Muscle of leg (tissue), 11 donors: ENCODE measurements around the gene NBAS. TPM values are rescaled to one million over a fixed set of nuclear protein-coding genes. Genes with fewer than 3 reads are reported as not detected.

ENCODE experiments used
- DNase-seq: peaks from one replicate; pipeline ENCODE4 v3.0.0; 2013
- H3K27ac ChIP-seq: one replicate; pipeline ENCODE4 v1.5.1; 2013; ENCODE audit warnings: mild to moderate bottlenecking, low read length, control low read depth
- H3K27me3 ChIP-seq: one replicate; pipeline ENCODE4 v1.6.1; 2013; ENCODE audit warnings: low read length; ENCODE audit not compliant: control insufficient read depth, insufficient read depth
- H3K36me3 ChIP-seq: one replicate; pipeline ENCODE4 v1.6.1; 2013; ENCODE audit warnings: low read length; ENCODE audit not compliant: control insufficient read depth, insufficient read depth
- H3K4me1 ChIP-seq: one replicate; pipeline ENCODE4 v1.6.1; 2013; ENCODE audit warnings: low read length; ENCODE audit not compliant: control insufficient read depth, insufficient read depth
- H3K4me3 ChIP-seq: one replicate; pipeline ENCODE4 v1.5.1; 2013; ENCODE audit warnings: low read length, control low read depth
- H3K9me3 ChIP-seq: replicated peaks from 2 replicates; pipeline ENCODE4 v1.6.1; 2013; ENCODE audit warnings: low read depth, low read length; ENCODE audit not compliant: control insufficient read depth
- WGBS: methylation state at CpG from one replicate; pipeline ENCODE4 v1.1.5; 2013; ENCODE audit warnings: missing lambda C conversion rate; ENCODE audit not compliant: insufficient coverage; 5-methylcytosine and 5-hydroxymethylcytosine counted together
- polyA plus RNA-seq, 8 donors: library from polyadenylated mRNA; unstranded; fragments of 120-200 nt; gene quantifications; one replicate each; pipeline versions ENCODE4 v1.2.1 to v1.2.3, GENCODE V29; 2013; ENCODE audit warnings: inconsistent platforms in 1 of 8, low replicate concordance in 1 of 8; ENCODE audit not compliant: insufficient read length in 8 of 8, insufficient read depth in 1 of 8
- total RNA-seq: library from RNA; stranded (reverse); fragments of 120-200 nt; gene quantifications from one replicate; pipeline ENCODE4 v1.2.4, GENCODE V29; 2013

Gene NBAS
- total and polyA plus RNA-seq, 9 donors, result 33.3 to 57.5 (median 36.1) TPM

- Histone ChIP-seq H3K4me3 (no peak overlapping the region), H3K27me3 (no peaks in the 10 kb centered on the region), H3K4me1 (no peaks in the 10 kb centered on the region), H3K36me3 (peaks cover 61% of the 10 kb centered on the region), H3K9me3 (no peaks in the 10 kb centered on the region), H3K27ac (no peak overlapping the region)
- WGBS, result no CpG with 5 or more reads among the region's 3 CpGs
- no peak for DNase-seq
Measured at GRCh38 chr2:15603044-15603765, 42.1 kb upstream of the NBAS start.

- H3K27me3 ChIP-seq, result no peaks in the 10 kb centered on the region
- WGBS, result no CpG with 5 or more reads among the region's 8 CpGs
Measured at GRCh38 chr2:15602393-15602792, 41.3 kb upstream of the NBAS start.

DNA sequence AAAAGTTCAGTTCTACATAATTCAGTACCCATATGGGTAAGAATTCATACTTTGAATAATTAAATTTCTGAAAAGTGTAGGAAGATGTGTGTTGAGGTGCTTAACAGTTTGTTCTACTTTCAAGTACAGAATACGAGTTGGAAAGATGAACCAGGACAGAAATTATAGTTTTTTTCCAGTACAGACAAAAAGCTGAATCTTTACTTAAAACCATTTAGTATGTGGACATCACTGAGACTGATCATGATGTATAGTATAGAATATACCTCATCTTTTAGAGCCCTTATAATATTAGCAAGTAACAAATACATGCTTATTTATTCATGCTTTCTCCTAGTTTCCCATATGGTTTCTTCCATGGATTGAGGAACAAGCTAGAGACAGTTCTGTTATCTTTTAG lies 40.5 kb upstream of the NBAS start:
- no peak overlapping the region for H3K27ac ChIP-seq
- WGBS, result no CpG with 5 or more reads among the region's 1 CpG
- H3K36me3 ChIP-seq, result peaks cover 51% of the 10 kb centered on the region
- no peaks in the 10 kb centered on the region for H3K4me1 ChIP-seq
- no peak overlapping the region for H3K4me3 ChIP-seq
- H3K9me3 ChIP-seq, result no peaks in the 10 kb centered on the region
- no peaks in the 10 kb centered on the region for H3K27me3 ChIP-seq
- no peak for DNase-seq

More at GRCh38 chr2:15602393-15602792, 41.3 kb upstream of the NBAS start:
- Histone ChIP-seq H3K27ac (no peak overlapping the region), H3K4me3 (no peak overlapping the region), H3K4me1 (no peaks in the 10 kb centered on the region), H3K36me3 (peaks cover 54% of the 10 kb centered on the region), H3K9me3 (no peaks in the 10 kb centered on the region)
- DNase-seq, result no peak

GRCh38 chr2:15599994-15600393 lies 38.9 kb upstream of the NBAS start:
- no peaks in the 10 kb centered on the region for H3K4me1 ChIP-seq
- no peak overlapping the region for H3K27ac ChIP-seq
- H3K4me3 ChIP-seq, result no peak overlapping the region
- no peaks in the 10 kb centered on the region for H3K27me3 ChIP-seq
- no peaks in the 10 kb centered on the region for H3K9me3 ChIP-seq
- DNase-seq, result no peak
- 100% methylated on average over 1 of the region's 1 CpG for WGBS
- H3K36me3 ChIP-seq, result peaks cover 51% of the 10 kb centered on the region

DNA sequence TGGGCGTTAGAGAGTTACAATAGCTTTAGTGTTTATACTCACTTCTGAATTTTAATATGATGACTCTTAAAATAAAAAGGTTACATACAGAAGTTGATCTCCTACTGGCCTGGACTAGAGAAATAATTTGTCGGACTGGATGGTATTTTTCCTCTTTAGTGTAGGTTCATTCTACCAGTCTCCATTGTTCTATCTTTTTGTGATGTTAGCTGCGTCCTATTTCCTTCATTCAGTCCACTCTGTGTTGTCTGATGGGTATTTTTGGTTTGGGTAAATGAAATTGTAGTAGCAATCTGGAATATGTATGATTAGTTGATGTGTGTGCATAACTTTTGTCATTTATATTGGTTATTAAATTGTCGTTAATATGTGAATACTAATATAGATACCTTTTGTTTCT lies 35.8 kb upstream of the NBAS start:
- Histone ChIP-seq H3K36me3 (peaks cover 30% of the 10 kb centered on the region), H3K4me1 (peaks cover 2% of the 10 kb centered on the region), H3K9me3 (no peaks in the 10 kb centered on the region), H3K27ac (no peak overlapping the region), H3K4me3 (no peak overlapping the region), H3K27me3 (no peaks in the 10 kb centered on the region)
- DNase-seq, result no peak
- WGBS, result no CpG with 5 or more reads among the region's 4 CpGs

GRCh38 chr2:15596350-15596749 lies 35.2 kb upstream of the NBAS start:
- WGBS, result 100% methylated on average over 1 of the region's 2 CpGs
- Histone ChIP-seq H3K4me3 (no peak overlapping the region), H3K36me3 (peaks cover 27% of the 10 kb centered on the region)

DNA sequence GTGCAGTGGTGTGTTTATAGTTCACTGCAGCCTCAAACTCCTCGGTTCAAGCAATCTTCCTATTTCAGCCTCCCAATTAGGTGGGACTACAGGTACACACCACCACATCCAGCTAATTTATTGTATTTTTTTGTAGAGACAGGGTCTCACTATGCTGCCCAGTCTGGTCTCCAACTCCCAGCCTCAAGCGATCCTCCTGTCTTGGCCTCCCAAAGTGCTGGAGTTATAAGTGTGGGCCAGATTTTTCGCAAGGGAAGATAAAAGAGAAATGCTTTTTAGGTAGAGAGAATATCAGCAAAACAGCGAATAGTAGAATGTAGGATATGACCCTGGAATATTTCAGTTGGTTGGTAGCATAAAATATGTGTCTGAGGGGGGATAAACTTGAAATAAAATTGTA lies 34.8 kb upstream of the NBAS start:
- Histone ChIP-seq H3K36me3 (peaks cover 23% of the 10 kb centered on the region), H3K27me3 (no peaks in the 10 kb centered on the region), H3K9me3 (no peaks in the 10 kb centered on the region), H3K4me3 (no peak overlapping the region), H3K4me1 (peaks cover 6% of the 10 kb centered on the region), H3K27ac (no peak overlapping the region)
- DNase-seq, result no peak
- WGBS, result 96% methylated on average over 3 of the region's 4 CpGs

More at GRCh38 chr2:15596350-15596749, 35.2 kb upstream of the NBAS start:
- no peak for DNase-seq
- H3K27ac ChIP-seq, result no peak overlapping the region
- no peaks in the 10 kb centered on the region for H3K27me3 ChIP-seq
- peaks cover 4% of the 10 kb centered on the region for H3K4me1 ChIP-seq
- no peaks in the 10 kb centered on the region for H3K9me3 ChIP-seq

- no peak for DNase-seq
- Histone ChIP-seq H3K27me3 (no peaks in the 10 kb centered on the region), H3K9me3 (no peaks in the 10 kb centered on the region), H3K4me3 (no peak overlapping the region), H3K27ac (no peak overlapping the region), H3K4me1 (peaks cover 8% of the 10 kb centered on the region), H3K36me3 (peaks cover 18% of the 10 kb centered on the region)
- WGBS, result 100% methylated on average over 1 of the region's 6 CpGs
Measured at GRCh38 chr2:15595342-15595905, 34.3 kb upstream of the NBAS start.

DNA sequence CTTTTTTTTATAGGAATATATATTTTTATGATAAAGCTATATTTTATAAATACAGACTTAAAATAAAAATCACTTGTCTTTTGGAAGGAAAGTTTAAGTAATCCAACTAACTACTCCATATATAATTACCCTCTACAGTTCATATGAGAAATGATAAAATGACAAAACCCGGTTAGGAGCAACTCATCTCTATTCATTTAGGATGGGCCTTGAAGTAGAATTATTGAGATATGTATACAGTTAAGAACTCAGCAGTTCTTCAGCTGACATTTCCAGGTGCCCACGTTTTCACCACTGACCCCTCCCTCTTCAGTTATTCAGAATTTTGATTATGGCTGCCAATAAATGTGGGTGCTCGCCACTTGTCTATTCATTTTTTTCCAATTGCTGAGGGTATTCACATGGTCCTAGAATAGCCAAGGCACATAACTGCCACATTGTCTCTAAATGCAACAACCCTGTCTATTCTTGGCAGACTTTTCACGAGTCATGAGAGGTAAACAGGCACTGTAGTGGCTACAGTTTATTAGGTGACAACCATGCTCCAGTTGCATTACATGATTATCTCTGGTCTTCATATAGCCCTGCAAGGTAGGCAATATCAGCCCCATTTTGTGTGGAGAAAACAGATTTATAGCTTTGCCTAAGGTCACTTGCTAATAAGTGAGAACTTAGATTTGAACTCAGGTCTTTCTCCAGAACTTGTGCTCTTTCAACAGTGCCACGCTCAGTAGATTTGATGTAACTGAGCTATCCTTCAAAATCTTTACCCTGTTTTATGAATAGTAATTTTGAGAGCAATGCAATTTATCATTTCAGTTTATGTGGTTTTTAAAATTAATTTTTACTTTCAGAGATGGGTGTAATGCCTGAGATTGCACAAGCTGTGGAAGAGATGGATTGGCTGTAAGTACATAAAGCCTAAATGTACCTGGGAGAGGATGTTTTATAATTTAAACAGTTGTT lies 33.4 kb upstream of the NBAS start:
- Histone ChIP-seq H3K36me3 (peaks cover 14% of the 10 kb centered on the region), H3K27me3 (no peaks in the 10 kb centered on the region), H3K4me3 (no peak overlapping the region), H3K27ac (no peak overlapping the region), H3K4me1 (peaks cover 8% of the 10 kb centered on the region), H3K9me3 (no peaks in the 10 kb centered on the region)
- no peak for DNase-seq
- no CpG with 5 or more reads among the region's 5 CpGs for WGBS

GRCh38 chr2:15593327-15593705 lies 32.2 kb upstream of the NBAS start:
- no CpG with 5 or more reads among the region's 3 CpGs for WGBS
- Histone ChIP-seq H3K27me3 (no peaks in the 10 kb centered on the region), H3K4me3 (no peak overlapping the region), H3K27ac (no peak overlapping the region), H3K36me3 (peaks cover 12% of the 10 kb centered on the region), H3K9me3 (no peaks in the 10 kb centered on the region), H3K4me1 (peaks cover 8% of the 10 kb centered on the region)
- DNase-seq, result no peak
